Measurements from ENCODE around the gene PGA4. TPM values are rescaled to one million over a fixed set of nuclear protein-coding genes. Genes with fewer than 3 reads are reported as not detected.

The PGA4 gene
- total and polyA plus RNA-seq, 2 of the 8 experiments (the other 6 are each of a cell fraction or from before 2014, with no cell fraction given), result 1.3 TPM; not detected in 1

GRCh38 chr11:61278001-61278470 is 55.9 kb downstream of the PGA4 start:
- no peak overlapping the region for H3K27ac ChIP-seq (ENCODE audit: low read depth, low read length)
- H2BK20ac ChIP-seq (ENCODE audit: low read length), result no peak overlapping the region
- H3K79me1 ChIP-seq (ENCODE audit: low read depth, low read length), result no peaks in the 10 kb centered on the region
- no peak overlapping the region for H2BK12ac ChIP-seq (ENCODE audit: low read depth, low read length)
- no peak overlapping the region for H4K8ac ChIP-seq (ENCODE audit: extremely low read depth, insufficient read depth, low read length)
- no peak overlapping the region for H2BK5ac ChIP-seq (ENCODE audit: low read depth, low read length)
- H3K23me2 ChIP-seq (ENCODE audit: low read depth, low read length), result no peaks in the 10 kb centered on the region
- H2BK120ac ChIP-seq (replicated peaks; ENCODE audit: low read depth, low read length), result no peak overlapping the region
- WGBS, 2 experiments (ENCODE audit: extremely low coverage in 1 of 2, insufficient coverage in 1 of 2, insufficient read length in 1 of 2, insufficient replicate concordance in 2 of 2, low coverage in 1 of 2, low lambda C conversion rate in 2 of 2, missing lambda C conversion rate in 1 of 2), result 84% methylated on average over 10 of the region's 10 CpGs; no CpG with 5 or more reads in 1 of the 2 experiments
- H4K20me1 ChIP-seq (replicated peaks in 1 of 2; ENCODE audit: control insufficient read depth in 1 of 2, insufficient read depth in 2 of 2, low read length in 2 of 2), result peaks cover 2 to 3% of the 10 kb centered on the region in 2 experiments
- H3K36me3 ChIP-seq (ENCODE audit: control insufficient read depth in 2 of 4, insufficient read depth in 4 of 4, low read length in 3 of 4), result peaks cover 0 to 7% (median 1%) of the 10 kb centered on the region in 4 experiments; a peak in 3 of 8 replicates
- no peak overlapping the region for H2AK5ac ChIP-seq (ENCODE audit: low read depth, low read length)
- no peak overlapping the region for H2BK15ac ChIP-seq (ENCODE audit: low read length)
- no peak overlapping the region for H3K9ac ChIP-seq (replicated peaks in 1 of 4; ENCODE audit: extremely low read depth in 1 of 4, low read depth in 3 of 4, low read length in 3 of 4)
- ChIA-PET POLR2A (ENCODE audit: partially characterized antibody) (interaction anchor here (0.6 to 1.4 kb wide), 2 partner anchors 16 to 17 kb away, joined by 3 to 7 read pairs; partner anchors contain the start of gene VWCE), CTCF (ENCODE audit: partially characterized antibody) (interaction anchor here (1.0 to 7.2 kb wide), 5 partner anchors 10 to 107 kb away, joined by 3 to 32 read pairs (median 4); partner anchors contain the start of gene VWCE)
- no peak overlapping the region for H3K4me2 ChIP-seq (ENCODE audit: insufficient read depth in 1 of 2, low read depth in 2 of 2, low read length in 2 of 2)
- H3K56ac ChIP-seq (replicated peaks; ENCODE audit: insufficient read length, low read depth, low read length), result no peak overlapping the region
- no peak overlapping the region for H4K91ac ChIP-seq (replicated peaks; ENCODE audit: insufficient read length, low read length)
- FAIRE-seq, result no peak
- H3K4ac ChIP-seq (replicated peaks; ENCODE audit: insufficient read length, low read depth, low read length), result no peak overlapping the region
- no peaks in the 10 kb centered on the region for H3K79me2 ChIP-seq (ENCODE audit: control insufficient read depth in 1 of 2, insufficient read depth in 2 of 2, low read length in 2 of 2)
- peaks cover 0 to 8% (median 5%) of the 10 kb centered on the region in 4 experiments; a peak in 4 of 7 replicates for H3K4me1 ChIP-seq (replicated peaks in 1 of 4; ENCODE audit: control insufficient read depth in 3 of 4, insufficient read depth in 4 of 4, low read length in 3 of 4)
- no peak overlapping the region for H3K23ac ChIP-seq (ENCODE audit: insufficient read length)
- H4K5ac ChIP-seq (ENCODE audit: insufficient read length, low read depth, low read length), result no peak overlapping the region
- peaks cover 0 to 5% (median under 1%) of the 10 kb centered on the region in 4 experiments; a peak in 4 of 7 replicates for H3K27me3 ChIP-seq (replicated peaks in 1 of 4; ENCODE audit: control insufficient read depth in 3 of 4, extremely low read depth in 1 of 4, insufficient read depth in 3 of 4, low read length in 3 of 4)
- no peak overlapping the region for H3K14ac ChIP-seq (ENCODE audit: insufficient read length)
- no peak for DNase-seq (ENCODE audit: low read depth in 1 of 2, low spot score in 2 of 2)
- no peak overlapping the region for H3K18ac ChIP-seq (ENCODE audit: extremely low read depth, low read length)
- H3K9me3 ChIP-seq (ENCODE audit: insufficient read depth in 2 of 2, low read depth in 1 of 2, low read length in 1 of 2), result no peaks in the 10 kb centered on the region; a peak in 1 of 4 replicates
- H2AFZ ChIP-seq (ENCODE audit: low read length), result no peak overlapping the region
- no peak overlapping the region for H3K4me3 ChIP-seq (ENCODE audit: extremely low read depth in 1 of 4, insufficient read depth in 2 of 4, low read depth in 3 of 4, low read length in 4 of 4)
- TF ChIP-seq ATF2 (IDR thresholded peaks at IDR 0.05; ENCODE audit: low read length) (no peak), NANOG (IDR thresholded peaks at IDR 0.05; ENCODE audit: insufficient read depth, low read depth, low read length, poor library complexity, severe bottlenecking) (no peak), RAD21 (IDR thresholded peaks at IDR 0.05 in 1 of 2, conservative IDR thresholded peaks at IDR 0.05 in 1 of 2; ENCODE audit: low read depth in 2 of 2, low read length in 2 of 2) (no peak), JUND (IDR thresholded peaks at IDR 0.05; ENCODE audit: low read length) (no peak), MAFK (IDR thresholded peaks at IDR 0.05; ENCODE audit: low read depth, low read length) (no peak), HDAC6 (IDR thresholded peaks at IDR 0.05; ENCODE audit: low read depth, low read length) (no peak), SIRT6 (IDR thresholded peaks at IDR 0.05; ENCODE audit: low read length) (no peak), RNF2 (IDR thresholded peaks at IDR 0.05; ENCODE audit: borderline replicate concordance, low read depth, low read length, missing control alignments, poor library complexity, severe bottlenecking) (no peak), SP2 (IDR thresholded peaks at IDR 0.05; ENCODE audit: low read length) (no peak), TAF1 (IDR thresholded peaks at IDR 0.05; ENCODE audit: low read depth, low read length) (no peak), KDM1A (IDR thresholded peaks at IDR 0.05; ENCODE audit: borderline replicate concordance, low read length) (no peak)
